ENCODE measurements around the gene SLC41A2. TPM values are rescaled to one million over a fixed set of nuclear protein-coding genes. Genes with fewer than 3 reads are reported as not detected.

The SLC41A2 gene
- total and polyA plus RNA-seq, 2 of the 13 experiments (the other 11 are each of a cell fraction or from before 2014, with no cell fraction given): 2.3 to 12.8 TPM

DNA sequence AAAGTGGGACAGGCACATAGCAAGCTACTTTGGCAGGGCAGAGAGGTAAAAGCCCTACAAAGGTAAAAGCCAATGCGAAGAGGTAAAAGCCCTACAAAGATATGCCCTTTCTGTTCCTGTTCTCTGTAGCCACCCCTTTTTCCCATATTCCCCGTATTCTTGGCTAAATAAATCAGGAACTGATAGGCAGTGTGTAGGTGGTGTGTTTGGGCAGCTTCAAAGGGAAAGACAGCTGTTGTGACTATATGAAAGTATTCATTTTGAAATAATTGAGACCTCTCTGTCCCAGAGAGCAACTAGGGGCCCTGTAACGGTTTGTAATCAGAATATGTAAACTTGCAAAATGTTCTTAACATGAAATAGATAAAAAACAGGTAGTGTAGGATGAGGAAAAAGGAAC is 11.3 kb upstream of the SLC41A2 start:
- Histone ChIP-seq H3K9ac (ENCODE audit: insufficient read depth, low read depth, low read length) (no peak overlapping the region), H2AFZ (ENCODE audit: low read length) (no peak overlapping the region), H4K20me1 (ENCODE audit: insufficient read depth, low read length) (no peaks in the 10 kb centered on the region), H3K4me3 (replicated peaks in 1 of 3; ENCODE audit: insufficient read depth in 1 of 3, low read depth in 2 of 3, low read length in 3 of 3) (no peak overlapping the region), H3K9me3 (ENCODE audit: low read length) (no peaks in the 10 kb centered on the region), H3K4me1 (ENCODE audit: insufficient read depth, low read length) (no peaks in the 10 kb centered on the region), H3K27me3 (ENCODE audit: control insufficient read depth in 1 of 2, insufficient read depth in 2 of 2, low read length in 2 of 2) (peaks cover 0 to 1% of the 10 kb centered on the region in 2 experiments; a peak in 1 of 5 replicates), H3K79me2 (ENCODE audit: insufficient read depth, low read length) (no peaks in the 10 kb centered on the region), H3K36me3 (replicated peaks in 1 of 2; ENCODE audit: control insufficient read depth in 1 of 2, insufficient read depth in 2 of 2, low read length in 2 of 2) (no peaks in the 10 kb centered on the region), H3K4me2 (ENCODE audit: low read depth, low read length) (no peak overlapping the region), H3K27ac (ENCODE audit: extremely low read length, insufficient read depth, low read length) (no peak overlapping the region)
- POLR2A ChIA-PET: no interaction called here
- ATAC-seq (no peak), FAIRE-seq (no peak), DNase-seq (ENCODE audit: low spot score) (no peak)
- BruUV-seq (replicated peaks): no TSS peak
- 32% methylated on average over 3 of the region's 3 CpGs for WGBS (ENCODE audit: low lambda C conversion rate)
- TF ChIP-seq ZFP62 (CRISPR knock-in tag; IDR thresholded peaks at IDR 0.05) (no peak), NFATC3 (CRISPR knock-in tag; IDR thresholded peaks at IDR 0.05) (no peak), CBFB (CRISPR knock-in tag; IDR thresholded peaks at IDR 0.05) (no peak), MBNL3 (CRISPR knock-in tag; conservative IDR thresholded peaks at IDR 0.05) (no peak), ZNF432 (CRISPR knock-in tag; IDR thresholded peaks at IDR 0.05; ENCODE audit: borderline replicate concordance) (no peak)
- intact Hi-C loops (cut with micrococcal nuclease; ENCODE audit: unreplicated experiment) (no loop called here), in situ Hi-C loops (cut with HindIII; ENCODE audit: extremely low pct_ligation_motif_present, low pct_unique_long_range_greater_than_20kb) (no loop called here)
- CTCF ChIA-PET (ENCODE audit: low intra/inter-chr PET ratio, low total read pairs): no interaction called here

DNA sequence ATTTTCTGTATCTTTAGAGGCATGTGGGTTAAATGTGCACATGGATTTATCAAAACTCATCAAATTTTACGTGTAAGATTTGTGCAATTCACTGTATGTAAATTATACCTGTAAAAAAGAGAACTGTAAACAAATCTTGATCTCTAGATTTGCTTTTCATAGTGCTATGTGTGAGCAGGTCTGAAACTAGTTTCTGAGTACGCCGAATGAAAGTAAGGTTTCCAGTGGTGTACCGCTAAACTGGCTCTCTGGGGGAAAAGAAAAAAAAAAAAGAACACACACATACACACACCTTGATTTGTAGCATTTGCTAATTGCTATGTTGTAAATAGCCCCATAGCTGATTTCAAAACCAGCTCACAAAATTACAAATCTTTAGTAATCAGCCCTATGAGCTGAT is 8.6 kb upstream of the SLC41A2 start:
- H3K9me3 ChIP-seq (ENCODE audit: low read length): no peaks in the 10 kb centered on the region
- H2AFZ ChIP-seq (ENCODE audit: low read length): no peak overlapping the region
- no peak overlapping the region for H3K4me3 ChIP-seq (replicated peaks in 1 of 3; ENCODE audit: insufficient read depth in 1 of 3, low read depth in 2 of 3, low read length in 3 of 3)
- WGBS (ENCODE audit: low lambda C conversion rate): 73% methylated on average over 4 of the region's 4 CpGs
- intact Hi-C loops (cut with micrococcal nuclease; ENCODE audit: unreplicated experiment) (no loop called here), in situ Hi-C loops (cut with HindIII; ENCODE audit: extremely low pct_ligation_motif_present, low pct_unique_long_range_greater_than_20kb) (no loop called here)
- no peak overlapping the region for H3K9ac ChIP-seq (ENCODE audit: insufficient read depth, low read depth, low read length)
- TF ChIP-seq MYNN (CRISPR knock-in tag; IDR thresholded peaks at IDR 0.05; ENCODE audit: low read depth) (no peak), ZMYM3 (CRISPR knock-in tag; IDR thresholded peaks at IDR 0.05) (no peak), TFAP4 (IDR thresholded peaks at IDR 0.05; ENCODE audit: borderline replicate concordance, low read depth) (no peak), ZNF367 (CRISPR knock-in tag; IDR thresholded peaks at IDR 0.05; ENCODE audit: borderline replicate concordance) (no peak), ZSCAN21 (CRISPR knock-in tag; IDR thresholded peaks at IDR 0.05; ENCODE audit: borderline replicate concordance) (no peak), ZBTB3 (CRISPR knock-in tag; IDR thresholded peaks at IDR 0.05; ENCODE audit: borderline replicate concordance, low read depth) (no peak), JDP2 (CRISPR knock-in tag; IDR thresholded peaks at IDR 0.05; ENCODE audit: borderline replicate concordance) (no peak), SRY (CRISPR knock-in tag; IDR thresholded peaks at IDR 0.05) (no peak), REPIN1 (CRISPR knock-in tag; IDR thresholded peaks at IDR 0.05; ENCODE audit: borderline replicate concordance, low read depth) (no peak), BRCA1 (CRISPR knock-in tag; IDR thresholded peaks at IDR 0.05) (no peak), RAD51 (IDR thresholded peaks at IDR 0.05; ENCODE audit: borderline replicate concordance) (no peak)
- no TSS peak for BruUV-seq (replicated peaks)
- H3K79me2 ChIP-seq (ENCODE audit: insufficient read depth, low read length): no peaks in the 10 kb centered on the region
- no peak overlapping the region for H3K4me2 ChIP-seq (ENCODE audit: low read depth, low read length)
- ChIA-PET POLR2A (no interaction called here), CTCF (ENCODE audit: low intra/inter-chr PET ratio, low total read pairs) (no interaction called here)
- no peaks in the 10 kb centered on the region for H3K36me3 ChIP-seq (replicated peaks in 1 of 2; ENCODE audit: control insufficient read depth in 1 of 2, insufficient read depth in 2 of 2, low read length in 2 of 2)
- H3K4me1 ChIP-seq (ENCODE audit: insufficient read depth, low read length): no peaks in the 10 kb centered on the region
- DNase-seq (ENCODE audit: low spot score) (no peak), ATAC-seq (no peak), FAIRE-seq (no peak)
- no peak overlapping the region for H3K27ac ChIP-seq (ENCODE audit: extremely low read length, insufficient read depth, low read length)
- H3K27me3 ChIP-seq (ENCODE audit: control insufficient read depth in 1 of 2, insufficient read depth in 2 of 2, low read length in 2 of 2): peaks cover 0 to 1% of the 10 kb centered on the region in 2 experiments; a peak in 3 of 5 replicates
- H4K20me1 ChIP-seq (ENCODE audit: insufficient read depth, low read length): no peaks in the 10 kb centered on the region

All from HepG2 (cell line).